ENCODE data around the gene TMEM18. TPM values are rescaled to one million over a fixed set of nuclear protein-coding genes. Genes with fewer than 3 reads are reported as not detected.

Gene TMEM18
- total RNA-seq, 1 experiment from 2014 or later, result 30.7 TPM

- Histone ChIP-seq H3K79me2 (ENCODE audit: insufficient read depth, low read length) (no peaks in the 10 kb centered on the region), H3K9ac (ENCODE audit: extremely low read depth, insufficient read length, low read length) (no peak overlapping the region), H2BK120ac (ENCODE audit: low read depth, low read length, poor library complexity, severe bottlenecking) (no peak overlapping the region), H3K23ac (ENCODE audit: insufficient read length, low read depth, low read length) (no peak overlapping the region), H2AFZ (ENCODE audit: low read length) (no peak overlapping the region), H4K8ac (replicated peaks; ENCODE audit: insufficient read length, low read depth, low read length) (no peak overlapping the region), H3K23me2 (ENCODE audit: insufficient read length, low read depth, low read length, poor library complexity, severe bottlenecking) (no peaks in the 10 kb centered on the region), H3K4me2 (ENCODE audit: insufficient read depth, insufficient read length, low read length) (no peak overlapping the region), H3K27me3 (ENCODE audit: insufficient read depth, low read length) (peaks cover 2% of the 10 kb centered on the region; the same call in 1 of the 2 replicates), H3K56ac (ENCODE audit: insufficient read length, low read depth, low read length) (no peak overlapping the region), H3K4me1 (ENCODE audit: insufficient read depth, low read length) (0 out of 2 replicates have a peak, but pooled peaks cover 2% of the 10 kb centered on the region), H3T11ph (ENCODE audit: low read length) (no peak overlapping the region), H3K14ac (ENCODE audit: insufficient read depth, low read length) (no peak overlapping the region), H4K20me1 (ENCODE audit: control insufficient read depth, insufficient read depth, insufficient read length) (no peaks in the 10 kb centered on the region), H3K4ac (ENCODE audit: low read depth, low read length) (no peak overlapping the region), H2BK5ac (ENCODE audit: insufficient read length, low read length) (no peak overlapping the region), H3K79me1 (ENCODE audit: insufficient read depth, low read depth, low read length, poor library complexity, severe bottlenecking) (no peaks in the 10 kb centered on the region), H3K27ac (ENCODE audit: insufficient read length, low read depth, low read length) (no peak overlapping the region), H2BK12ac (ENCODE audit: insufficient read length, low read depth, low read length) (no peak overlapping the region), H4K5ac (ENCODE audit: insufficient read length, low read depth, low read length) (no peak overlapping the region), H4K91ac (ENCODE audit: insufficient read length, low read depth, low read length) (no peak overlapping the region), H3K18ac (ENCODE audit: insufficient read length, low read depth, low read length) (no peak overlapping the region), H2BK15ac (ENCODE audit: low read depth, low read length) (no peak overlapping the region), H2AK5ac (ENCODE audit: insufficient read length, low read length) (no peak overlapping the region), H3K9me3 (ENCODE audit: control insufficient read depth, low read depth, low read length) (no peaks in the 10 kb centered on the region), H2BK20ac (ENCODE audit: low read depth, low read length, poor library complexity, severe bottlenecking) (no peak overlapping the region)
- Mint-ChIP-seq H3K4me1 (peaks cover 8 to 11% of the 10 kb centered on the region in 2 experiments), H3K27me3 (ENCODE audit: low read depth) (peaks cover 30% of the 10 kb centered on the region), H3K9me3 (peaks cover 13 to 14% of the 10 kb centered on the region in 2 experiments), H3K4me3 (no peak overlapping the region), H3K27ac (no peak overlapping the region), H3K36me3 (ENCODE audit: insufficient read depth in 1 of 3, low read depth in 3 of 3) (peaks cover 1 to 8% (median 4%) of the 10 kb centered on the region in 3 experiments; a peak in 6 of 7 replicates)
- DNase-seq, result peak; percentile 75
- TF ChIP-seq CTCF (conservative IDR thresholded peaks at IDR 0.05), result peak; percentile 88
- WGBS (ENCODE audit: extremely low coverage, insufficient read length, low lambda C conversion rate), result no CpG with 5 or more reads among the region's 57 CpGs
Observed at GRCh38 chr2:636641-637405, 40.4 kb downstream of the TMEM18 start.
